Mesendoderm (in vitro differentiated cells): ENCODE results near the gene SPRR1A.
"Not testable (repeated sequence)": the region's sequence is repeated elsewhere in the genome, so short reads cannot be mapped to it uniquely, and the experiment has no call there.

Experiments
- DNase-seq: peaks from one replicate; pipeline ENCODE4 v3.0.0; 2013
- H2AK5ac ChIP-seq: 2 replicates; pipeline ENCODE4 v1.6.1; 2013; ENCODE audit warnings: low read length, inconsistent platforms
- H2BK120ac ChIP-seq: 2 replicates; pipeline ENCODE4 v1.6.1; 2013; ENCODE audit warnings: low read depth, mild to moderate bottlenecking, low read length, moderate library complexity, mixed read lengths
- H2BK15ac ChIP-seq: replicated peaks from 2 replicates; pipeline ENCODE4 v1.6.1; 2013; ENCODE audit warnings: low read depth, mild to moderate bottlenecking, moderate library complexity
- H2BK5ac ChIP-seq: 2 replicates; pipeline ENCODE4 v1.6.1; 2013; ENCODE audit warnings: low read length, inconsistent platforms
- H3K18ac ChIP-seq: 2 replicates; pipeline ENCODE4 v1.6.1; 2013; ENCODE audit warnings: mild to moderate bottlenecking, low read length, mixed read lengths
- H3K23ac ChIP-seq: one replicate; pipeline ENCODE4 v1.6.1; 2013; ENCODE audit warnings: low read length
- H3K27ac ChIP-seq: 2 replicates; pipeline ENCODE4 v1.5.1; 2013; ENCODE audit warnings: low read depth, mild to moderate bottlenecking, inconsistent platforms, low read length, moderate library complexity
- H3K27me3 ChIP-seq: 2 replicates; pipeline ENCODE4 v1.6.1; 2013; ENCODE audit warnings: low read length, control low read depth, mild to moderate bottlenecking, inconsistent platforms; ENCODE audit not compliant: insufficient read depth, poor library complexity
- H3K36me3 ChIP-seq: 2 replicates; pipeline ENCODE4 v1.6.1; 2013; ENCODE audit warnings: low read length, inconsistent platforms; ENCODE audit not compliant: control insufficient read depth, insufficient read depth
- H3K4ac ChIP-seq: one replicate; pipeline ENCODE4 v1.6.1; 2013; ENCODE audit warnings: low read depth, mild to moderate bottlenecking, low read length, moderate library complexity
- H3K4me1 ChIP-seq: 2 replicates; pipeline ENCODE4 v1.6.1; 2013; ENCODE audit warnings: low read depth, low read length, inconsistent platforms; ENCODE audit not compliant: control insufficient read depth
- H3K4me2 ChIP-seq: 2 replicates; pipeline ENCODE4 v1.6.1; 2013; ENCODE audit warnings: low read length
- H3K4me3 ChIP-seq: 2 replicates; pipeline ENCODE4 v1.5.1; 2013; ENCODE audit warnings: mild to moderate bottlenecking, low read length
- H3K56ac ChIP-seq: one replicate; pipeline ENCODE4 v1.6.1; 2013; ENCODE audit warnings: low read length
- H3K79me1 ChIP-seq: 2 replicates; pipeline ENCODE4 v1.6.1; 2013; ENCODE audit warnings: low read length, inconsistent platforms
- H3K79me2 ChIP-seq: 2 replicates; pipeline ENCODE4 v1.6.1; 2013; ENCODE audit warnings: mild to moderate bottlenecking, low read length; ENCODE audit not compliant: control insufficient read depth, insufficient read depth
- H3K9ac ChIP-seq: 2 replicates; pipeline ENCODE4 v1.6.1; 2013; ENCODE audit warnings: low read length, inconsistent platforms
- H4K5ac ChIP-seq: one replicate; pipeline ENCODE4 v1.6.1; 2013; ENCODE audit warnings: low read length
- H4K8ac ChIP-seq: one replicate; pipeline ENCODE4 v1.6.1; 2013; ENCODE audit warnings: low read depth, mild to moderate bottlenecking, control low read depth, low read length, moderate library complexity
- WGBS: extraction: QIAGEN DNeasy Blood & Tissue Kit; methylation state at CpG from one replicate; pipeline ENCODE4 v1.1.7; 2013; ENCODE audit warnings: low lambda C conversion rate, missing lambda C conversion rate; ENCODE audit not compliant: insufficient coverage; ENCODE audit errors: extremely low coverage; 5-methylcytosine and 5-hydroxymethylcytosine counted together

The SPRR1A gene

DNA sequence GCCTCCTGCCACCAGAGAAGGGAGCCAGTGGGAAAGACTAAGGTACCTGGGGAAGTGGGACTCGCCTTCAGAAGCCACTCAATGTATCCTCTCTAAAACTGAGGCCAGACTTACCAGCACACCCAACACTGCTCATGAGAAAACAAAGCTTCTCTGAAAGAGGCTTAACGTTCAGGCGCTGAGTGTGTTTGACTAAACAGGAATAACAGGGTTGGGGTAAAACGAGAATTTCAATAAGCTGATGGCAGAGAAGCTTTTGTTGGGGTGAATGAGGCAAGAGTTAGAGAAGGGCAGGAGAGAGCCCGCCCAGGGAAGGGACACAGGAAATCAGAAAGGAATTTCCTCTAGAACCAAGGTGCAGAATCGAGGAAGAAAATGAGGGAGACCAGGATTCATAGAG is 15.9 kb downstream of the SPRR1A start:
- H3K27ac ChIP-seq, result no peak overlapping the region
- H3K79me2 ChIP-seq, result no peaks in the 10 kb centered on the region
- no peak overlapping the region for H2BK5ac ChIP-seq
- no peak overlapping the region for H4K8ac ChIP-seq
- H3K4ac ChIP-seq, result no peak overlapping the region
- H3K27me3 ChIP-seq, result no peaks in the 10 kb centered on the region
- H2BK15ac ChIP-seq, result no peak overlapping the region
- WGBS, result no CpG with 5 or more reads among the region's 6 CpGs
- no peaks in the 10 kb centered on the region for H3K36me3 ChIP-seq
- no peak overlapping the region for H3K56ac ChIP-seq
- H2AK5ac ChIP-seq, result no peak overlapping the region
- no peak overlapping the region for H3K4me3 ChIP-seq
- peaks cover 8% of the 10 kb centered on the region for H3K4me1 ChIP-seq
- no peak overlapping the region for H3K18ac ChIP-seq
- no peaks in the 10 kb centered on the region for H3K79me1 ChIP-seq
- no peak overlapping the region for H4K5ac ChIP-seq
- no peak overlapping the region for H3K9ac ChIP-seq
- DNase-seq, result no peak
- no peak overlapping the region for H3K4me2 ChIP-seq
- no peak overlapping the region for H2BK120ac ChIP-seq
- H3K23ac ChIP-seq, result no peak overlapping the region

DNA sequence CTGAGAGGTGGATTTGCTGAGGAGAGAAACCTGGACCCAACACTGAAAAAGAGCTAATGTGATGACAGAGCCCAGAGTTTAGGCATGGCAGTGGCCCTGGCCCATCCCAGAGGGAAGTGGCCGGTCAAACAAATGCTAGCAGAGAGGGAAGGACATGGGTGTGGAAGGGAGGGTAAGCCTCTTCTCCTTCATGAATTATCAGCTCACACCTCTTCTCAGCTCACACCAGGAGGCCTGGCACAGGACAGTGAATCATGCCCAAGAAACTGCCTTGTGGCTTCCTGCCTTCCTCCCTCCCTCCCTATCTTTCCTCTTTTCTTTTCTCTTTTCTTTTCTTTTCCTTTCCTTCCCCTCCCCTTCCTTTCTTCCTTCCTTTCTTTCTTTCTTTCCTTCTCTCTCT is 16.4 kb downstream of the SPRR1A start:
- Histone ChIP-seq H3K27me3 (no peaks in the 10 kb centered on the region), H3K79me1 (no peaks in the 10 kb centered on the region), H2AK5ac (no peak overlapping the region), H3K27ac (no peak overlapping the region), H3K4me2 (no peak overlapping the region), H2BK5ac (no peak overlapping the region), H3K18ac (no peak overlapping the region), H4K8ac (no peak overlapping the region), H4K5ac (no peak overlapping the region), H2BK120ac (no peak overlapping the region), H3K4me3 (no peak overlapping the region), H2BK15ac (no peak overlapping the region), H3K79me2 (no peaks in the 10 kb centered on the region), H3K4me1 (peaks cover 8% of the 10 kb centered on the region), H3K9ac (no peak overlapping the region), H3K56ac (no peak overlapping the region), H3K23ac (no peak overlapping the region), H3K36me3 (no peaks in the 10 kb centered on the region), H3K4ac (no peak overlapping the region)
- no CpG with 5 or more reads among the region's 1 CpG for whole genome bisulfite sequencing
- DNase-seq, result peak; percentile 53

DNA sequence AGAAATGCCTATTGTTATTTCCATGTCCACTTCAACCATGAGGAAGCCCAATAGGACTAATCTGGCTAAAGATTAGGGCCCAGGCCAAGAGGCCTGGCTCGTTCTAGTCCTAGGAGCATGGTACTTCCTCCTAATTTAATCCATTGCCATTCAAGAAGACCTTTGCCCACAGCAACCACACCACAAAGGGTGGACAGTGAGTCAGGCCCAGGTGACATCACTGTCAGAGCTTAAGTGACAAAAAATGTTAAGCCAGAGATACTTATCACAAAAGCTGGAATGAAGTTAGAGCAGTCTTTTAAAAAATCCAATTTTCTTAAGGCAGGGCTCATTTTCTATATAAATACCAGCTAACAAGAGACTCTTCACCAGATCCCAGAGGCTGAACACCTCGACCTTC is 17.5 kb downstream of the SPRR1A start, which contains the start of gene SPRR3:
TSS of gene SPRR3 (plus strand) at position 368 of the 400 bp plus-strand sequence. CDS start 1,272 bp downstream, outside the sequence.
- H3K36me3 ChIP-seq, result no peaks in the 10 kb centered on the region
- H2AK5ac ChIP-seq, result peak within 1 kb of the TSS; percentile 51
- no peak within 1 kb of the TSS for H3K23ac ChIP-seq
- no peak within 1 kb of the TSS for H2BK15ac ChIP-seq
- H2BK120ac ChIP-seq, result no peak within 1 kb of the TSS
- no peak within 1 kb of the TSS for H4K8ac ChIP-seq
- no peak within 1 kb of the TSS for H4K5ac ChIP-seq
- H3K4me3 ChIP-seq, result no peak within 1 kb of the TSS
- peaks cover 8% of the 10 kb centered on the region for H3K4me1 ChIP-seq
- no peak within 1 kb of the TSS for H3K27ac ChIP-seq
- no peaks in the 10 kb centered on the region for H3K79me1 ChIP-seq
- no peak within 1 kb of the TSS for H3K9ac ChIP-seq
- H3K4ac ChIP-seq, result no peak within 1 kb of the TSS
- no peak within 1 kb of the TSS for H3K4me2 ChIP-seq
- no peak within 1 kb of the TSS for H3K56ac ChIP-seq
- H3K27me3 ChIP-seq, result no peaks in the 10 kb centered on the region
- no peak within 1 kb of the TSS for H3K18ac ChIP-seq
- no peak for DNase-seq
- H2BK5ac ChIP-seq, result peak within 1 kb of the TSS; percentile 35
- no CpG with 5 or more reads among the region's 2 CpGs for WGBS
- no peaks in the 10 kb centered on the region for H3K79me2 ChIP-seq

DNA sequence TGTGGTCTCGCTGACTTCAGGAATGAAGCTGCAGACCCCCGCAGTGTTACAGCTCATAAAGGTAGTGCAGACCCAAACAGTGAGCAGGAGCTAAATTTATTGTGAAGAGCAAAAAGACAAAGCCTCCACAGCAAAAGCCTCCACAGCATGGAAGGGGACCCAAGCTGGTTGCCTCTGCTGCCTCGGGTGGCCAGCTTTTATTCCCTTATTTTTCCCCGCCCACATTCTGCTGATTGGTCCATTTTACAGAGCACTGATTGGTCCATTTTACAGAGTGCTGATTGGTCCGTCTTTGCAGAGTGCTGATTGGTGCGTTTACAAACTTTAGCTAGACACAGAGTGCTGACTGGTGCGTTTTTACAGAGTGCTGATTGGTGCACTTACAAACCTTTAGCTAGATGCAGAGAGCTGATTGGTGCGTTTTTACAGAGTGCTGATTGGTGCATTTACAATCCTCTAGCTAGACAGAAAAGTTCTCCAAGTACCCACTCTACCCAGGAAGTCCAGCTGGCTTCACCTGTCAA is 27.4 kb downstream of the SPRR1A start:
- H3K36me3 ChIP-seq, H4K8ac ChIP-seq, DNase-seq, H3K18ac ChIP-seq, H3K56ac ChIP-seq, H2BK5ac ChIP-seq, H3K4me2 ChIP-seq, H3K79me1 ChIP-seq, H2BK15ac ChIP-seq, H4K5ac ChIP-seq, H3K4ac ChIP-seq, H3K23ac ChIP-seq, H3K27ac ChIP-seq, H3K4me3 ChIP-seq, H3K4me1 ChIP-seq, H3K27me3 ChIP-seq, H3K79me2 ChIP-seq, H2BK120ac ChIP-seq, H3K9ac ChIP-seq, H2AK5ac ChIP-seq: not testable (repeated sequence)
- WGBS, result no CpG with 5 or more reads among the region's 8 CpGs

DNA sequence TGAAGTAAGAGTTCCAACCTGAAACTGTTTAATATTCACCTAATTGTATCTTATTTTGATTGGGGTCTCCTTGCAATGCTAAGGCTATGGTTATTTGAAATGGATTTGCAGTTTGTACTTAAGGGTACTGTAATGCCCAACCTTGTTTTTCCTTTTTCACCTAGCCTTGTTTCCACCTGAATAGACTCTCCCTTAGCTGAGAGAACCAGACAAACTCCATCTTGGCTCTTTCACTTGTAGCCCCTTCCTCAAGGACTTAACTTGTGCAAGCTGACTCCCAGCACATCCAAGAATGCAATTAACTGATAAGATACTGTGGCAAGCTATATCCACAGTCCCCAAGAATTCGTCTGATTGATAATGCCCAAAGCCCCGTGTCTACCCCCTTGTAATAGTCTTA is 37.9 kb downstream of the SPRR1A start:
- H3K23ac ChIP-seq, H3K79me2 ChIP-seq, H2BK5ac ChIP-seq, H3K27me3 ChIP-seq, H3K4me3 ChIP-seq, H3K18ac ChIP-seq, H3K56ac ChIP-seq, H3K27ac ChIP-seq, H2BK15ac ChIP-seq, H3K4me2 ChIP-seq, H2BK120ac ChIP-seq, DNase-seq, H3K79me1 ChIP-seq, H2AK5ac ChIP-seq, H4K5ac ChIP-seq, H3K36me3 ChIP-seq, H3K4ac ChIP-seq, H3K9ac ChIP-seq, H3K4me1 ChIP-seq, H4K8ac ChIP-seq: not testable (repeated sequence)
- WGBS, result no CpG with 5 or more reads among the region's 2 CpGs

DNA sequence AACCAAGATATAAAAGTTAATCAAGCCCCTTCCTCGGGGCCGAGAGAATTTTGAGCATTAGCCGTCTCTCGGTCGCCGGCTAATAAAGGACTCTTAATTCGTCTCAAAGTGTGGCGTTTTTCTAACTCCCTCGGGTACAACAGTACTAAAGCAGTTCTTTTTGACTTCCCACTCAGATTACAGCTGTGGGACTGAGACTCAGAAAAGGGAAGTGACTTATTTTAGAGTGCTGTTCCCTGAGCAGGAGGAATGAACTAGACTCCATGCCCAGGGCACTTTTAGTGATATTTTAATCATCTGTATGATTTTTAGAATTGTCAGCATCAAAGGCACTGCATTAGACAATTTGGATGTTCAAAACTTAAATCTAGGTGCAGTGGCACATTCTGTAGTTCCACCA is 38.5 kb downstream of the SPRR1A start:
- H3K79me1 ChIP-seq, H2BK15ac ChIP-seq, H3K4me3 ChIP-seq, H3K27me3 ChIP-seq, DNase-seq, H3K4me2 ChIP-seq, H3K23ac ChIP-seq, H3K56ac ChIP-seq, H2BK5ac ChIP-seq, H3K4me1 ChIP-seq, H4K5ac ChIP-seq, H3K18ac ChIP-seq, H3K9ac ChIP-seq, H2BK120ac ChIP-seq, H3K36me3 ChIP-seq, H4K8ac ChIP-seq, H3K79me2 ChIP-seq, H3K4ac ChIP-seq, H2AK5ac ChIP-seq: not testable (repeated sequence)
- WGBS, result no CpG with 5 or more reads among the region's 9 CpGs
- H3K27ac ChIP-seq, result peak overlapping the region; percentile 41
